NCI-H526 treated with DMSO at 0.1 percent for 48 hours (cell line): ENCODE data around the gene ASB2.
A peak's percentile ranks its signal among the peaks of the same experiment; 100 is the strongest.

Experiments used
- DNase-seq: peaks from one replicate; lab custom pipeline; 2025; lab: John Stamatoyannopoulos, UW

ASB2 gene

GRCh38 chr14:94001501-94002396, 25.4 kb upstream of the ASB2 start:
- DNase-seq: peak; percentile 49

GRCh38 chr14:94001016-94001415, 24.6 kb upstream of the ASB2 start:
- DNase-seq: no peak

- DNase-seq: no peak
Observed at GRCh38 chr14:94000267-94000666, 23.9 kb upstream of the ASB2 start.

GRCh38 chr14:93999573-93999972, 23.2 kb upstream of the ASB2 start:
- no peak for DNase-seq

- DNase-seq: no peak
Observed at GRCh38 chr14:93998871-93999403, 22.6 kb upstream of the ASB2 start.

- DNase-seq: no peak
Observed at GRCh38 chr14:93997916-93998870, 21.8 kb upstream of the ASB2 start.

GRCh38 chr14:93997082-93997481, 20.7 kb upstream of the ASB2 start, which contains the start of gene CCDC197:
Gene CCDC197 (plus strand): TSS chr14:93997301. CDS start chr14:93998132, 831 bp downstream.
- DNase-seq: no peak

- DNase-seq: no peak
Observed at GRCh38 chr14:93996130-93996695, 19.8 kb upstream of the ASB2 start.

GRCh38 chr14:93994919-93995682, 18.7 kb upstream of the ASB2 start:
- no peak for DNase-seq

GRCh38 chr14:93993382-93993781, 17.0 kb upstream of the ASB2 start:
- no peak for DNase-seq

GRCh38 chr14:93991649-93992048, 15.3 kb upstream of the ASB2 start:
- DNase-seq: no peak

GRCh38 chr14:93991212-93991611, 14.8 kb upstream of the ASB2 start:
- DNase-seq: no peak

GRCh38 chr14:93989939-93990338, 13.6 kb upstream of the ASB2 start:
- no peak for DNase-seq

- no peak for DNase-seq
Observed at GRCh38 chr14:93987815-93988476, 11.6 kb upstream of the ASB2 start.

GRCh38 chr14:93987376-93987775, 11.0 kb upstream of the ASB2 start:
- no peak for DNase-seq

GRCh38 chr14:93986955-93987354, 10.6 kb upstream of the ASB2 start:
- no peak for DNase-seq

- DNase-seq: no peak
Observed at GRCh38 chr14:93984987-93985410, 8.6 kb upstream of the ASB2 start.

- DNase-seq: no peak
Observed at GRCh38 chr14:93984070-93984469, 7.7 kb upstream of the ASB2 start.

GRCh38 chr14:93982230-93983007, 6.0 kb upstream of the ASB2 start:
- no peak for DNase-seq
